Mucosa of gallbladder (tissue), 1 donor: ENCODE measurements around the gene TRDMT1. TPM values are rescaled to one million over a fixed set of nuclear protein-coding genes. Genes with fewer than 3 reads are reported as not detected.

Experiments
- DNase-seq: peaks from one replicate; pipeline ENCODE4 v3.0.0-alpha.2; 2020; ENCODE audit warnings: low spot score
- total RNA-seq: library from RNA; stranded (reverse); gene quantifications from one replicate; pipeline ENCODE4 v1.2.1, GENCODE V29; 2021
- donor health status: DM: no; HTN: no; CAD: no.

TRDMT1 gene
- total RNA-seq, 1 donor from 2014 or later: 6.0 TPM

- DNase-seq: no peak
These were observed 25.9 kb downstream of the TRDMT1 start for GRCh38 chr10:17175551-17175950.

- DNase-seq: no peak
These were observed 26.8 kb downstream of the TRDMT1 start for GRCh38 chr10:17174626-17175025.

GRCh38 chr10:17171141-17171641, 30.3 kb downstream of the TRDMT1 start:
- DNase-seq: no peak

GRCh38 chr10:17169803-17170202, 31.7 kb downstream of the TRDMT1 start:
- no peak for DNase-seq

GRCh38 chr10:17166699-17167098, 34.8 kb downstream of the TRDMT1 start:
- DNase-seq: no peak

- no peak for DNase-seq
These were observed 38.6 kb downstream of the TRDMT1 start for GRCh38 chr10:17162828-17163227.

GRCh38 chr10:17161775-17162174, 39.7 kb downstream of the TRDMT1 start:
- no peak for DNase-seq

GRCh38 chr10:17157024-17157423, 44.4 kb downstream of the TRDMT1 start:
- no peak for DNase-seq

- DNase-seq: no peak
These were observed 45.6 kb downstream of the TRDMT1 start for GRCh38 chr10:17155826-17156225.

GRCh38 chr10:17154116-17154515, 47.4 kb downstream of the TRDMT1 start:
- no peak for DNase-seq

GRCh38 chr10:17153321-17153720, 48.2 kb downstream of the TRDMT1 start:
- no peak for DNase-seq

GRCh38 chr10:17151716-17152115, 49.8 kb downstream of the TRDMT1 start:
- DNase-seq: no peak

GRCh38 chr10:17147884-17148489, 53.5 kb downstream of the TRDMT1 start:
- DNase-seq: no peak

- DNase-seq: no peak
These were observed 54.6 kb downstream of the TRDMT1 start for GRCh38 chr10:17146892-17147291.

GRCh38 chr10:17145239-17145638, 56.2 kb downstream of the TRDMT1 start:
- DNase-seq: no peak

GRCh38 chr10:17144757-17145156, 56.7 kb downstream of the TRDMT1 start:
- DNase-seq: no peak

- no peak for DNase-seq
These were observed 57.4 kb downstream of the TRDMT1 start for GRCh38 chr10:17144032-17144431.

GRCh38 chr10:17143055-17143690, 58.3 kb downstream of the TRDMT1 start:
- DNase-seq: no peak

GRCh38 chr10:17141504-17142229, 59.8 kb downstream of the TRDMT1 start:
- no peak for DNase-seq

- no peak for DNase-seq
These were observed 61.1 kb downstream of the TRDMT1 start for GRCh38 chr10:17140386-17140761.

GRCh38 chr10:17138460-17139042, 62.9 kb downstream of the TRDMT1 start:
- no peak for DNase-seq

GRCh38 chr10:17134737-17135260, 66.7 kb downstream of the TRDMT1 start:
- no peak for DNase-seq
